ENCODE data around the gene CAMK1G. TPM values are rescaled to one million over a fixed set of nuclear protein-coding genes. Genes with fewer than 3 reads are reported as not detected.

CAMK1G gene
- total and polyA plus RNA-seq, 2 donors: 0.14 to 0.27 TPM

DNA sequence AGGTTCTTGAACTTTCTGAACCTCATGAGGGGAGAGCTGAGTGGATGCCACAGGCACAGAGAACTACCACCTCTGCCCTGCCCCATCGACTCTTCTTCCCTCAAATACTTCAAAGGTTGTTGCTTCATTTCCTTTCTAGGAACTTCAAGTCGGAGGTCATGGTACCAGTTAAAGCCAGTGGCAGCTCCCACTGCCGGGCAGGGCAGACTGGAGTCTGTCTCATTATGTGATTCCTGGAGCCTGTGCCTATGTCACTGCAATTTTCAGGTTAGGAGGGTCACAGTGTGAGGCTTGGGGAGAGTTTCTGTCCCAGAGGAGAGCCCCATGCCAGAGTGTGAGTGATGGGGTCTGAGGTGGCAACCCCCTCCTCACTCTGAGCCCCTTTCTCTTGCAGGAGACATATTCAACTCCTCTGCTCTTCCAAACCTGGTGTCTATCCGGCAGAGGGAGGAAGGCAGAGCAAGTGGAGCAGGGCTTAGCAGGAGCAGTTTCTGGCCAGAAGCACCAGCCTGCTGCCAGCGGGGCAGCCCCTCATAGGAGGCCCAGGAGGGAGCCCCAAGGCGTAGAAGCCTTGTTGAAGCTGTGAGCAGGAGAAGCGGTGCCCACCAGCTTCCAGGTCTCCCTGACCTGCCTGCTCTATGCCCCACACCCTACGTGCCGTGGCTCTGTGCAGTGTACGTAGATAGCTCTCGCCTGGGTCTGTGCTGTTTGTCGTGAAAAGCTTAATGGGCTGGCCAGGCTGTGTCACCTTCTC, 29.3 kb downstream of the CAMK1G start:
- no peak overlapping the region for H3K27ac ChIP-seq (ENCODE audit: low read depth in 1 of 2, low read length in 1 of 2)
- no peaks in the 10 kb centered on the region for H3K9me3 ChIP-seq (ENCODE audit: control insufficient read depth in 2 of 2, insufficient read depth in 1 of 2, low read length in 1 of 2)
- H3K27me3 ChIP-seq (ENCODE audit: control insufficient read depth in 2 of 2, insufficient read depth in 1 of 2, low read length in 1 of 2): no peaks in the 10 kb centered on the region
- no peaks in the 10 kb centered on the region for H3K36me3 ChIP-seq (ENCODE audit: control insufficient read depth in 2 of 2, insufficient read depth in 2 of 2, low read length in 1 of 2)
- 85% methylated on average over 12 of the region's 12 CpGs for WGBS
- no peaks in the 10 kb centered on the region for H3K4me1 ChIP-seq (ENCODE audit: control insufficient read depth in 2 of 2, insufficient read depth in 2 of 2, low read length in 2 of 2)
- no peak for DNase-seq (ENCODE audit: low read depth in 6 of 9, low spot score in 9 of 9)
- H3K4me3 ChIP-seq (ENCODE audit: low read length in 2 of 2): no peak overlapping the region

DNA sequence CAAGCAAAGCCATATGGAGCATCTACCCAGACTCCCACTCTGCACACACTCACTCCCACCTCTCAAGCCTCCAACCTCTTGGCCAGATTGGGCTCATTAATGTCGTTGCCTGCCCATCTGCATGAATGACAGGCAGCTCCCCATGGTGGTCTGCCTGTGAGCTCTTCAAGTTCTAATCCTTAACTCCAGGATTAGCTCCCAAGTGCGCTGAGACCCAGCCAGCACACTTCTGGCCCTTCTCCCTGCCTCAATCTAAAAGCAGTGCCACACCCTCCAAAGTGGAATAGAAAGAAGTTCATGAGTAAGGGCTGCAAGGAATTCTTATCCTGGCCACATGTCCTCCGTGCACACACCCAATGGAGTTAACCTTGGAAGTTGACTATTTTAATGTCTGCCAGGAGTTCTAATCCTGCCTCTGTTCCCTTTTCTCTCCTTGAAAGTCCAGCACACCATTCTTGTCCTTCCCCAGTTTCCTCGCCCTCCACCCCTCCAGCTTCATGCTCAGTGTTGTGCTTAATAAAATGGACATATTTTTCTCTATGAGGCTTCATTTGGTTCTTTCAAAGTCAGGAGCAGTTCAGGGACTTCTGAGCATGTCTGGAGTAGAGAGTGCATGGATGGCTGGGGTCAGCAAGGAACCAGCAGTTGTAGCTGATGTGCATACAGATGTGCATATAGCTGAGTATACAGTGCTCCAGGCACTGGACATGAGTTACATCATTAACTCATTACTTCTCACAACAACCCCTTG, 30.1 kb downstream of the CAMK1G start:
- no peaks in the 10 kb centered on the region for H3K9me3 ChIP-seq (ENCODE audit: control insufficient read depth in 2 of 2, insufficient read depth in 1 of 2, low read length in 1 of 2)
- H3K4me3 ChIP-seq (ENCODE audit: low read length in 2 of 2): no peak overlapping the region
- no peak for DNase-seq (ENCODE audit: low read depth in 6 of 9, low spot score in 9 of 9)
- no peaks in the 10 kb centered on the region for H3K27me3 ChIP-seq (ENCODE audit: control insufficient read depth in 2 of 2, insufficient read depth in 1 of 2, low read length in 1 of 2)
- H3K27ac ChIP-seq (ENCODE audit: low read depth in 1 of 2, low read length in 1 of 2): no peak overlapping the region
- WGBS: 89% methylated on average over 4 of the region's 4 CpGs
- H3K36me3 ChIP-seq (ENCODE audit: control insufficient read depth in 2 of 2, insufficient read depth in 2 of 2, low read length in 1 of 2): no peaks in the 10 kb centered on the region
- no peaks in the 10 kb centered on the region for H3K4me1 ChIP-seq (ENCODE audit: control insufficient read depth in 2 of 2, insufficient read depth in 2 of 2, low read length in 2 of 2)

DNA sequence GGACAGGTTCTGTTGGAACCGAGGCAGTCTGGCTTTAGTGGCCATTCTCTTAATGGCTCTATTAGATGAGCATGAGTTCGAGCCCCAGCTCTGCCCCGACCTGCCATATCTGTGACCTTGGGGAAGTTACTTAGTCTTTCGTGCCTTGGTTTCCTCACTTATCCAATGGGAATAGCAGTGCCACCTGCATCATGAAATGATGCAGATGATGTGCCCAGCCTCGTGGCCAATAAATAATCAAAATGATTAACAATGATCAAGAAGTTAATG, 30.6 kb downstream of the CAMK1G start:
- Histone ChIP-seq H3K36me3 (ENCODE audit: control insufficient read depth in 2 of 2, insufficient read depth in 2 of 2, low read length in 1 of 2) (no peaks in the 10 kb centered on the region), H3K9me3 (ENCODE audit: control insufficient read depth in 2 of 2, insufficient read depth in 1 of 2, low read length in 1 of 2) (no peaks in the 10 kb centered on the region), H3K27me3 (ENCODE audit: control insufficient read depth in 2 of 2, insufficient read depth in 1 of 2, low read length in 1 of 2) (no peaks in the 10 kb centered on the region), H3K27ac (ENCODE audit: low read depth in 1 of 2, low read length in 1 of 2) (no peak overlapping the region), H3K4me3 (ENCODE audit: low read length in 2 of 2) (no peak overlapping the region), H3K4me1 (ENCODE audit: control insufficient read depth in 2 of 2, insufficient read depth in 2 of 2, low read length in 2 of 2) (no peaks in the 10 kb centered on the region)
- no peak for DNase-seq (ENCODE audit: low read depth in 6 of 9, low spot score in 9 of 9)
- WGBS: 91% methylated on average over 5 of the region's 5 CpGs

DNA sequence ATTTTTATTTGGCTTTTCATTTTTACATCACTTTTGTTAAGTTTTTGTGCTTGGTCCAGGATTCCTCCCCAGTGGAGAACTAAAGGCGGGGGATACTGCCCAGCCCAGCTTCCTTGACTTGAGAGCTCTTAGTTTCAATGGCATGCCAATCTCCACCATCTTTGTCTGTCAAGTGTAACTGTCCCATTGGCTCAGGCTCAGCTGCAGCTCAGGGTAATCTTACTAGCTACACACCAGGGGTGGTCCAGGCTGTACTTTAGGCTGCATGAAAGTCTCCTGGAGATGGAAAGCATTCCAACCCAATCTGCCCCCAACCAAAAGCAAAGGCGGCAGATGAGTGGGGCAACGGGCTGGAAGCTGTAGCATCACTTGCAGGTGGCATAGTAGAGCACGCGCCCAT, 31.4 kb downstream of the CAMK1G start:
- H3K4me1 ChIP-seq (ENCODE audit: control insufficient read depth in 2 of 2, insufficient read depth in 2 of 2, low read length in 2 of 2): no peaks in the 10 kb centered on the region
- no peaks in the 10 kb centered on the region for H3K9me3 ChIP-seq (ENCODE audit: control insufficient read depth in 2 of 2, insufficient read depth in 1 of 2, low read length in 1 of 2)
- H3K36me3 ChIP-seq (ENCODE audit: control insufficient read depth in 2 of 2, insufficient read depth in 2 of 2, low read length in 1 of 2): no peaks in the 10 kb centered on the region
- 96% methylated on average over 5 of the region's 5 CpGs for WGBS
- H3K27me3 ChIP-seq (ENCODE audit: control insufficient read depth in 2 of 2, insufficient read depth in 1 of 2, low read length in 1 of 2): no peaks in the 10 kb centered on the region
- no peak overlapping the region for H3K4me3 ChIP-seq (ENCODE audit: low read length in 2 of 2)
- H3K27ac ChIP-seq (ENCODE audit: low read depth in 1 of 2, low read length in 1 of 2): no peak overlapping the region
- no peak for DNase-seq (ENCODE audit: low read depth in 6 of 9, low spot score in 9 of 9)

DNA sequence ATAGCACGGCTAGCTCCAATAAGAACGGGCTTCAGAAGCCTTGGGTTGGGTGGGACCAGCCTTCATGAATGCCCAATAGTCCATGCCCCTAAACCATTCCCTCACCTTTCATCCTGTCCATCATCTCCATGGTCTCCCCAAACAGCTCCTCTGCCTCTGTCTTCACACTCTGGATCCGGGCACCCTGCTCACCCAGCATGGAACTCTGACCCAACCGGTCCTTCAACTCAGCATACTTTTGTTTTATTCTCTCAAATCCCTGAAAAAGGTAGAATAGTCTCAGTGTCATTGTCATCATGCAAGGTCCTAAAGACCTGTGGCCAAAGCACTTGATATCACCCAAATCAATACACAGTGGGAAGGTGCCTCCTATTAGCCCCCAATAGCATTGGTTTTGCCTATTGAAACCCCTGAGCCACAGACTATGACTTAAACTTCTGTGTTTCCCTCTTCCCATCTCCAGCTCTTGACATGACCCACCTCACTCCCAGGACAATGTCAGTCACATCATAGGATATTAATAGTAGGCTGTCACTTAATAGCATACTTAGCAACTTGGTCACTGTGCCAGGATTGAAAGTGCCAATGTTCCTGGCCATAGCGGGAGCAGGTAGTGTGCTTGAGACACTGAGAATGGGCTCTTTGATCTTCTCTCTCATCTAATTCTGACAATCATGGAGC, 33.0 kb downstream of the CAMK1G start:
- no peaks in the 10 kb centered on the region for H3K36me3 ChIP-seq (ENCODE audit: control insufficient read depth in 2 of 2, insufficient read depth in 2 of 2, low read length in 1 of 2)
- H3K27ac ChIP-seq (ENCODE audit: low read depth in 1 of 2, low read length in 1 of 2): no peak overlapping the region
- H3K4me3 ChIP-seq (ENCODE audit: low read length in 2 of 2): no peak overlapping the region
- no peaks in the 10 kb centered on the region for H3K9me3 ChIP-seq (ENCODE audit: control insufficient read depth in 2 of 2, insufficient read depth in 1 of 2, low read length in 1 of 2)
- no peak for DNase-seq (ENCODE audit: low read depth in 6 of 9, low spot score in 9 of 9)
- H3K4me1 ChIP-seq (ENCODE audit: control insufficient read depth in 2 of 2, insufficient read depth in 2 of 2, low read length in 2 of 2): no peaks in the 10 kb centered on the region
- WGBS: 98% methylated on average over 5 of the region's 5 CpGs
- no peaks in the 10 kb centered on the region for H3K27me3 ChIP-seq (ENCODE audit: control insufficient read depth in 2 of 2, insufficient read depth in 1 of 2, low read length in 1 of 2)

DNA sequence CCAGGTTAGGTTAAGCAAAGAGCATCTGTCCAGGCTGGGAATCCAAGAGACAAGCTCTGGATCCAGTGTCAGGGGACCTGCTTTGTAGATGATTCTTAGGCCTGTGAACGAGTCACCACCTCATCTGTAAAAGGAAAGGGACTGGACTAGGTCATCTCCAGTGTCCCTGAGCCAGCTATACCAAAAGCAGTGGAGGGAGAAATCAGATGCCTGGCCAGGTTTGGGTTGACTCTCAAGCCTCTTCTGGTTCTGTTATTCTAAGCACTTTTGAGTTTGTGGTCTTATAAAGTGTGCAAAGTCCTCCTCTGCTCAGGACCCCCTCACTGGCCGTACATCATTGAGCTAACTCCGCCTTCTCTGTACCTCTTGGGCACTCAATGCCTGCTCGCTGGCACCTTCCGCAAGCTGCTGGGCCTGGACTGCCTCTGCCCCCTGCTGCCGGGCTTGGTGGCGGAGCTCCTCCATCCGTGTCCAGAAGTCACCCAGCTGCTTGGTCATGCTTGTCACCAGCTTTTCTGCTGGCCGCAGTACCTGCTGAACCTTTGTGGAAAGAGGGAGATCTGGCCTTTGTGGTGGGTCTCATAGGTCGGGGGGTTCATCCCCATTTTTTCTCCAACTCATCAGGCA, 33.6 kb downstream of the CAMK1G start:
- Histone ChIP-seq H3K27ac (ENCODE audit: low read depth in 1 of 2, low read length in 1 of 2) (no peak overlapping the region), H3K4me1 (ENCODE audit: control insufficient read depth in 2 of 2, insufficient read depth in 2 of 2, low read length in 2 of 2) (no peaks in the 10 kb centered on the region), H3K4me3 (ENCODE audit: low read length in 2 of 2) (no peak overlapping the region), H3K9me3 (ENCODE audit: control insufficient read depth in 2 of 2, insufficient read depth in 1 of 2, low read length in 1 of 2) (no peaks in the 10 kb centered on the region), H3K36me3 (ENCODE audit: control insufficient read depth in 2 of 2, insufficient read depth in 2 of 2, low read length in 1 of 2) (no peaks in the 10 kb centered on the region), H3K27me3 (ENCODE audit: control insufficient read depth in 2 of 2, insufficient read depth in 1 of 2, low read length in 1 of 2) (no peaks in the 10 kb centered on the region)
- DNase-seq (ENCODE audit: low read depth in 6 of 9, low spot score in 9 of 9): no peak
- WGBS: 97% methylated on average over 10 of the region's 10 CpGs

DNA sequence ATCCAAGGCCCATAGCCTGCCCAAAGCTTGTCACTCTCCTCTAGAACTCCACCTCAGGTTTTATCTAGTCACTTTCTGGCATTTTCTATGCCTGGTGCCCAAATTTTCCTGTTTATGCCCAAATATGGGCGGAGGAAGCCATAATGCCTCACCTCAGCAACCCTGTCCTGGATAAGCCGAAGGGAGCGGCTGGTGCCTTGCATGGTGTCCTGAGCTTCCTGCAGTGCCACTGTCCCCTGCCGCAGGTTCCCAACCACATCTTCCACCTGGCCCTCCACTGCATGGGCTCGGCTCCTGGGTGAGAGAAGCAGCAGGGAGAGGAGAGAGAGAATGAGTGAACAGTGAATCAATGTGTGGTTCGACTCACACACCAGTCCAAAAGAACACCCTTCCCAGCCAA, 34.2 kb downstream of the CAMK1G start:
- Histone ChIP-seq H3K27me3 (ENCODE audit: control insufficient read depth in 2 of 2, insufficient read depth in 1 of 2, low read length in 1 of 2) (no peaks in the 10 kb centered on the region), H3K9me3 (ENCODE audit: control insufficient read depth in 2 of 2, insufficient read depth in 1 of 2, low read length in 1 of 2) (no peaks in the 10 kb centered on the region), H3K27ac (ENCODE audit: low read depth in 1 of 2, low read length in 1 of 2) (no peak overlapping the region), H3K36me3 (ENCODE audit: control insufficient read depth in 2 of 2, insufficient read depth in 2 of 2, low read length in 1 of 2) (no peaks in the 10 kb centered on the region), H3K4me1 (ENCODE audit: control insufficient read depth in 2 of 2, insufficient read depth in 2 of 2, low read length in 2 of 2) (no peaks in the 10 kb centered on the region), H3K4me3 (ENCODE audit: low read length in 2 of 2) (no peak overlapping the region)
- 94% methylated on average over 6 of the region's 6 CpGs for WGBS
- DNase-seq (ENCODE audit: low read depth in 6 of 9, low spot score in 9 of 9): no peak

DNA sequence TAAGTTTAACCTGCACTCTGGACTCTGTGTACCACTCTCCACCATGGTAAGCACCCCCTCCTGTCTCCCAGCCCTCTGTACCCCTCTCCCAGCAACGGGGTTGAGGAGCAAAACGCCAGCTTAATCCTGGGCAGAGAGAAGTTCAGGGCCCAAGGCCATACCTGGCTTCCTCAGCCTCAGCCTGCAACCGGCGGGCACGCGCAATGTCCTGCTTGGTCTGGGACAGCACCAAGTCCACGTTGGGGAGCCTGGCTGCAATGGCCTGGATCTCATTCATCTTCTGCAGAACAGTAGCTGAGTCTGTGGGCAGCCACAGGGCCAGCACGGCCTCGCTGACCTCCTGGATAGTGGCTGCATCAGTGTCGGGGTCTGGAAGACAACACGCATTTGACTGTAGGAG, 34.8 kb downstream of the CAMK1G start:
- H3K4me1 ChIP-seq (ENCODE audit: control insufficient read depth in 2 of 2, insufficient read depth in 2 of 2, low read length in 2 of 2): no peaks in the 10 kb centered on the region
- no peak for DNase-seq (ENCODE audit: low read depth in 6 of 9, low spot score in 9 of 9)
- 90% methylated on average over 11 of the region's 11 CpGs for WGBS
- no peaks in the 10 kb centered on the region for H3K36me3 ChIP-seq (ENCODE audit: control insufficient read depth in 2 of 2, insufficient read depth in 2 of 2, low read length in 1 of 2)
- H3K27ac ChIP-seq (ENCODE audit: low read depth in 1 of 2, low read length in 1 of 2): no peak overlapping the region
- no peaks in the 10 kb centered on the region for H3K9me3 ChIP-seq (ENCODE audit: control insufficient read depth in 2 of 2, insufficient read depth in 1 of 2, low read length in 1 of 2)
- H3K4me3 ChIP-seq (ENCODE audit: low read length in 2 of 2): no peak overlapping the region
- H3K27me3 ChIP-seq (ENCODE audit: control insufficient read depth in 2 of 2, insufficient read depth in 1 of 2, low read length in 1 of 2): no peaks in the 10 kb centered on the region

Data from thymus (tissue), 11 donors.